ENCODE measurements around the gene LTK.

DNA sequence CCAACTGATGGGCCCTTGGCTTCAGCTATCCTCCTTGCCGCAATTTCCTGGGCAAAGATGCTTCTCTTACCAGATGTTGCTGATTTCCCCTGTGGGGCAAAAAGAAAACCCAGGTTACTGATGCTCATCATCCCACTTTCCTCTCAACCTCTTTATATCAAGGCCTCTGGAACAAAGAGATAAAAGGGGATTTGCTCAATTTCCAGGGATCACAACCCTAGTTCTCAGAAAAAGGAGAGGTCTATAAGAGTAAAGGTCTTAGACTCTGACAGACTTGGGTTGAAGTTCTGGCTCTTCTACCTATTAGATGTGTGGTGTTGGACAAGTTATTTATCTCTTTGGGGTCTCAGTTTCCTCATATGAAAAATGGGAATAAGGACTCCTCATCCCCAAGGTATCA lies 21.9 kb upstream of the LTK start:
- TF ChIP-seq, protein P1, sequence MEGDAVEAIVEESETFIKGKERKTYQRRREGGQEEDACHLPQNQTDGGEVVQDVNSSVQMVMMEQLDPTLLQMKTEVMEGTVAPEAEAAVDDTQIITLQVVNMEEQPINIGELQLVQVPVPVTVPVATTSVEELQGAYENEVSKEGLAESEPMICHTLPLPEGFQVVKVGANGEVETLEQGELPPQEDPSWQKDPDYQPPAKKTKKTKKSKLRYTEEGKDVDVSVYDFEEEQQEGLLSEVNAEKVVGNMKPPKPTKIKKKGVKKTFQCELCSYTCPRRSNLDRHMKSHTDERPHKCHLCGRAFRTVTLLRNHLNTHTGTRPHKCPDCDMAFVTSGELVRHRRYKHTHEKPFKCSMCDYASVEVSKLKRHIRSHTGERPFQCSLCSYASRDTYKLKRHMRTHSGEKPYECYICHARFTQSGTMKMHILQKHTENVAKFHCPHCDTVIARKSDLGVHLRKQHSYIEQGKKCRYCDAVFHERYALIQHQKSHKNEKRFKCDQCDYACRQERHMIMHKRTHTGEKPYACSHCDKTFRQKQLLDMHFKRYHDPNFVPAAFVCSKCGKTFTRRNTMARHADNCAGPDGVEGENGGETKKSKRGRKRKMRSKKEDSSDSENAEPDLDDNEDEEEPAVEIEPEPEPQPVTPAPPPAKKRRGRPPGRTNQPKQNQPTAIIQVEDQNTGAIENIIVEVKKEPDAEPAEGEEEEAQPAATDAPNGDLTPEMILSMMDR (conservative IDR thresholded peaks at IDR 0.05; ENCODE audit: low read depth, low read length) = no peak
- no peak for TF ChIP-seq EZH2 (IDR thresholded peaks at IDR 0.05; ENCODE audit: borderline replicate concordance, low read depth, low read length, poor library complexity, severe bottlenecking)
